ENCODE results near the gene MCC.

The MCC gene

DNA sequence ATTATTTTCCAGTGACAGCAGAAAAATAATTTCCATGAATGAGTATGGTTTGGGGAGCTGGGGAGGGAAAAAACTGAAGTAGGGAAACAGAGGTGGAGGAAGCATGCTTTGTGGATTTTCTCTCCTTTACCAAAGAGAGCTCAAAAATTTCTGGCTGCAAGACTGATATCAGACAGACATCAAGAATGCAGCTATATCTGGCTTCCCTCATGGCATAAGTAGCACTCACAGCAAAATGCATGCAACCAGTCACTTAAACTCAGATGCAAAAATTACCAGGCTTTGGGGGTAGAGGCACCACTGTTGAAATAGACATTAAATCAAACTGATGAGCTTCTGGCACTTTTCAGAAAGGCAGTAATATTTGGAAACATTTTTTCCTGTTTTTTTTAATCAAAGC lies 250.4 kb downstream of the MCC start:
- Histone ChIP-seq H4K8ac (ENCODE audit: low read length) (no peak overlapping the region), H2AFZ (ENCODE audit: low read depth, low read length) (no peak overlapping the region), H3K4me2 (ENCODE audit: low read length, poor library complexity, severe bottlenecking) (no peak overlapping the region), H3K9me3 (ENCODE audit: control insufficient read depth, low read length) (no peaks in the 10 kb centered on the region), H4K91ac (ENCODE audit: low read length) (no peak overlapping the region), H2BK120ac (ENCODE audit: low read depth, low read length) (no peak overlapping the region), H3K18ac (ENCODE audit: low read depth in 1 of 2, low read length in 2 of 2) (no peak overlapping the region), H3K14ac (ENCODE audit: low read length in 2 of 2) (no peak overlapping the region), H3K27ac (ENCODE audit: low read length, poor library complexity, severe bottlenecking) (no peak overlapping the region), H2BK5ac (ENCODE audit: low read depth, low read length, poor library complexity, severe bottlenecking) (no peak overlapping the region), H3K79me1 (replicated peaks; ENCODE audit: low read length, poor library complexity, severe bottlenecking) (peaks cover 18% of the 10 kb centered on the region), H3K4me1 (ENCODE audit: control insufficient read depth, insufficient read depth, low read depth, low read length) (peaks cover 3% of the 10 kb centered on the region), H2BK12ac (ENCODE audit: low read length in 2 of 2) (no peak overlapping the region), H3K36me3 (ENCODE audit: control insufficient read depth in 1 of 2, insufficient read depth in 2 of 2, low read depth in 1 of 2, low read length in 2 of 2) (no peaks in the 10 kb centered on the region), H3K27me3 (ENCODE audit: control insufficient read depth in 1 of 2, insufficient read depth in 1 of 2, low read length in 2 of 2) (no peaks in the 10 kb centered on the region), H2BK15ac (ENCODE audit: low read depth, poor library complexity, severe bottlenecking) (no peak overlapping the region), H3K9ac (ENCODE audit: low read length) (no peak overlapping the region), H2AK5ac (ENCODE audit: low read length, severe bottlenecking) (no peak overlapping the region), H3K23ac (ENCODE audit: low read length in 2 of 2) (no peak overlapping the region), H3K4me3 (ENCODE audit: insufficient read depth in 1 of 2, low read depth in 1 of 2, low read length in 2 of 2) (no peak overlapping the region), H3K4ac (ENCODE audit: low read depth in 1 of 2, low read length in 2 of 2) (no peak overlapping the region)
- DNase-seq: no peak

DNA sequence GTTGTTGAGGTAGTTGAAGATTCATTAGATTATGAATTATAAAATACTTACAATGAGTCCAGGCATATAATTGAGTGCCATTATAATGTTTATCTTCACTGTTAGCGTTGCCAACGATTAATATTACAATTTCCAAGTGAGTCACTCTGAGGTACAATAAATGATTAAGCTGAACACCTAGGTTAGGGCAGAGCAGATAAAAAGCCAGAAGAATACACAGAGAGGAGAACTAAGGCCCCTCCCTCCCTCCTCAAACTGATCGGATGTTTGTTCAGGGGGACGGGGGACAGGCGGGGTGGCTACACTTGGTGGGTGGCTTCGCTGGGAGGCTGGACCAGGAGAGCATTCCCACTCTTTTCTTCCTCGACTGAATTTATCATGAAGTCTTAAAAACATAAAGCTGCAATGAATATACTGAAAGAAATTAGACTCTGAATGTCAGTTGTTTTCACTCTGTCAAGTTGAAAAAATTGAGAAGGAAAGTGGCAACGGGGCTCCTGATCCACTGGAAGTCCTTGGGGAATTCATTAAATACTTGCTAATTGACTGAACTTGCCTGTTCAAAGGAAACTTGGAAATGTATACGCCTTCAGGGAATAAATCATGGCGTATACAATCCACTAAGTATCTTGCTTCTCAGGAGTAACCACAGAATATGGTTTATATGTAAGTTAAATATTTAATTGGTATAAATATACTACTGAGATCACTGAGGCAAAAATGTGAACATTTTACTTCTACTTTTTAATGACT lies 251.5 kb downstream of the MCC start:
- WGBS: 68% methylated on average over 6 of the region's 10 CpGs

DNA sequence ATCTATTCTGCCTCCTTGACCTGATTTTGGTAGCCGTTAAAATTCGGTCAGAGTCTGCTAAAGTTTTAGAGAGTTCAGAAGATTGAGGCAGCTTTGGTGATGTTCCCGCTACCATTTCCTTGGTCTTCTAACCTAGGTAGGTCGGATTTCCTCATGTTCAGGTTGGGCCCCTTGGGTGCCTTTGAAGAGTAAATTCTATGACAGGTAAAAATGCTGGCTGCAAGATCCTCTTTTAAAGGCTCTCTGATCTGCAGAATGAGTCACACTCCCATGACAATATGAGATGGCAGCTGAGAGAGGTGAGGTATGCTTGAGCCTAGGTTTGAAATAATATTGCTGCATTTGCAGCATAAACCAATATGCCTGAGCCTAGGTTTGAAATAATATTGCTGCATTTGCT lies 252.4 kb downstream of the MCC start:
- Histone ChIP-seq H2BK120ac (ENCODE audit: low read depth, low read length) (no peak overlapping the region), H2BK12ac (ENCODE audit: low read length in 2 of 2) (no peak overlapping the region), H3K4me1 (ENCODE audit: control insufficient read depth, insufficient read depth, low read depth, low read length) (peaks cover 2% of the 10 kb centered on the region), H3K4ac (ENCODE audit: low read depth in 1 of 2, low read length in 2 of 2) (no peak overlapping the region), H2BK5ac (ENCODE audit: low read depth, low read length, poor library complexity, severe bottlenecking) (no peak overlapping the region), H4K91ac (ENCODE audit: low read length) (no peak overlapping the region), H2BK15ac (ENCODE audit: low read depth, poor library complexity, severe bottlenecking) (no peak overlapping the region), H2AFZ (ENCODE audit: low read depth, low read length) (no peak overlapping the region), H3K27ac (ENCODE audit: low read length, poor library complexity, severe bottlenecking) (no peak overlapping the region), H3K4me2 (ENCODE audit: low read length, poor library complexity, severe bottlenecking) (no peak overlapping the region), H2AK5ac (ENCODE audit: low read length, severe bottlenecking) (no peak overlapping the region), H3K23ac (ENCODE audit: low read length in 2 of 2) (no peak overlapping the region), H3K36me3 (ENCODE audit: control insufficient read depth in 1 of 2, insufficient read depth in 2 of 2, low read depth in 1 of 2, low read length in 2 of 2) (no peaks in the 10 kb centered on the region), H3K27me3 (ENCODE audit: control insufficient read depth in 1 of 2, insufficient read depth in 1 of 2, low read length in 2 of 2) (no peaks in the 10 kb centered on the region), H4K8ac (ENCODE audit: low read length) (no peak overlapping the region), H3K9ac (ENCODE audit: low read length) (no peak overlapping the region), H3K18ac (ENCODE audit: low read depth in 1 of 2, low read length in 2 of 2) (no peak overlapping the region), H3K9me3 (ENCODE audit: control insufficient read depth, low read length) (no peaks in the 10 kb centered on the region), H3K4me3 (ENCODE audit: insufficient read depth in 1 of 2, low read depth in 1 of 2, low read length in 2 of 2) (no peak overlapping the region), H3K14ac (ENCODE audit: low read length in 2 of 2) (no peak overlapping the region), H3K79me1 (replicated peaks; ENCODE audit: low read length, poor library complexity, severe bottlenecking) (peaks cover 16% of the 10 kb centered on the region)
- DNase-seq: no peak
- 87% methylated on average over 4 of the region's 4 CpGs for WGBS

More for the DNA sequence above, 251.5 kb downstream of the MCC start:
- Histone ChIP-seq H3K4me1 (ENCODE audit: control insufficient read depth, insufficient read depth, low read depth, low read length) (peaks cover 2% of the 10 kb centered on the region), H4K91ac (ENCODE audit: low read length) (no peak overlapping the region), H3K9ac (ENCODE audit: low read length) (no peak overlapping the region), H2BK15ac (ENCODE audit: low read depth, poor library complexity, severe bottlenecking) (no peak overlapping the region), H4K8ac (ENCODE audit: low read length) (no peak overlapping the region), H2BK120ac (ENCODE audit: low read depth, low read length) (no peak overlapping the region), H3K27ac (ENCODE audit: low read length, poor library complexity, severe bottlenecking) (no peak overlapping the region), H2BK5ac (ENCODE audit: low read depth, low read length, poor library complexity, severe bottlenecking) (no peak overlapping the region), H2AK5ac (ENCODE audit: low read length, severe bottlenecking) (no peak overlapping the region), H3K36me3 (ENCODE audit: control insufficient read depth in 1 of 2, insufficient read depth in 2 of 2, low read depth in 1 of 2, low read length in 2 of 2) (no peaks in the 10 kb centered on the region), H3K4me3 (ENCODE audit: insufficient read depth in 1 of 2, low read depth in 1 of 2, low read length in 2 of 2) (no peak overlapping the region), H3K79me1 (replicated peaks; ENCODE audit: low read length, poor library complexity, severe bottlenecking) (peaks cover 19% of the 10 kb centered on the region), H3K18ac (ENCODE audit: low read depth in 1 of 2, low read length in 2 of 2) (no peak overlapping the region), H3K14ac (ENCODE audit: low read length in 2 of 2) (no peak overlapping the region), H3K9me3 (ENCODE audit: control insufficient read depth, low read length) (no peaks in the 10 kb centered on the region), H3K23ac (ENCODE audit: low read length in 2 of 2) (no peak overlapping the region), H2BK12ac (ENCODE audit: low read length in 2 of 2) (no peak overlapping the region), H3K4ac (ENCODE audit: low read depth in 1 of 2, low read length in 2 of 2) (no peak overlapping the region), H3K27me3 (ENCODE audit: control insufficient read depth in 1 of 2, insufficient read depth in 1 of 2, low read length in 2 of 2) (no peaks in the 10 kb centered on the region), H2AFZ (ENCODE audit: low read depth, low read length) (no peak overlapping the region), H3K4me2 (ENCODE audit: low read length, poor library complexity, severe bottlenecking) (no peak overlapping the region)
- DNase-seq: no peak

DNA sequence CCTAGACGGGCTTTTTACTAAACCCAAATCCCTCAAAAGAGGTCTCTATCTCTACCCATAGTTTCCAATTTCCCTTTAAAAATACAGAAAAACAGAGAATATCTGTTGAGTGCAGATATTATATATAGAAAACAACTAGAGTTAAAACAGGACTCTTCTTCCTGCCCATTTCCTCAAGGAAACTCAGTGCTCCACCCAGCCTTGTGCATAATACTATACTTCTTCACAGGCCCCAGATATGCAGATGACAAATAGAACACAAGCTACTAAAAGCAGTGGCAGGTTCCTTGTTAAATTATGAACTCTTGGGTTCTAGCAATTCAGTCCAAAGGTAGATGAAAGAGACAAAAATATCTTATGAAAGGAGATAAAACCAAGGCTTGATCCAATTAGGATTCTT lies 253.7 kb downstream of the MCC start:
- Histone ChIP-seq H2BK12ac (ENCODE audit: low read length in 2 of 2) (no peak overlapping the region), H2BK5ac (ENCODE audit: low read depth, low read length, poor library complexity, severe bottlenecking) (no peak overlapping the region), H2AFZ (ENCODE audit: low read depth, low read length) (no peak overlapping the region), H3K4ac (ENCODE audit: low read depth in 1 of 2, low read length in 2 of 2) (no peak overlapping the region), H3K4me3 (ENCODE audit: insufficient read depth in 1 of 2, low read depth in 1 of 2, low read length in 2 of 2) (no peak overlapping the region), H3K9ac (ENCODE audit: low read length) (no peak overlapping the region), H3K4me1 (ENCODE audit: control insufficient read depth, insufficient read depth, low read depth, low read length) (peaks cover 2% of the 10 kb centered on the region), H3K14ac (ENCODE audit: low read length in 2 of 2) (no peak overlapping the region), H3K27me3 (ENCODE audit: control insufficient read depth in 1 of 2, insufficient read depth in 1 of 2, low read length in 2 of 2) (no peaks in the 10 kb centered on the region), H3K79me1 (replicated peaks; ENCODE audit: low read length, poor library complexity, severe bottlenecking) (peaks cover 10% of the 10 kb centered on the region), H3K23ac (ENCODE audit: low read length in 2 of 2) (no peak overlapping the region), H2AK5ac (ENCODE audit: low read length, severe bottlenecking) (no peak overlapping the region), H3K27ac (ENCODE audit: low read length, poor library complexity, severe bottlenecking) (no peak overlapping the region), H2BK15ac (ENCODE audit: low read depth, poor library complexity, severe bottlenecking) (no peak overlapping the region), H3K18ac (ENCODE audit: low read depth in 1 of 2, low read length in 2 of 2) (no peak overlapping the region), H4K91ac (ENCODE audit: low read length) (no peak overlapping the region), H3K4me2 (ENCODE audit: low read length, poor library complexity, severe bottlenecking) (no peak overlapping the region), H3K9me3 (ENCODE audit: control insufficient read depth, low read length) (no peaks in the 10 kb centered on the region), H3K36me3 (ENCODE audit: control insufficient read depth in 1 of 2, insufficient read depth in 2 of 2, low read depth in 1 of 2, low read length in 2 of 2) (no peaks in the 10 kb centered on the region), H2BK120ac (ENCODE audit: low read depth, low read length) (no peak overlapping the region), H4K8ac (ENCODE audit: low read length) (no peak overlapping the region)
- DNase-seq: no peak
- WGBS: no CpG with 5 or more reads among the region's 1 CpG
